H9 (cell line): ENCODE data around the gene TOP1. TPM values are rescaled to one million over a fixed set of nuclear protein-coding genes. Genes with fewer than 3 reads are reported as not detected.

ENCODE experiments used
- DNase-seq: peaks from one replicate; pipeline ENCODE4 v3.0.0-alpha.2; 2017
- H2AFZ ChIP-seq: one replicate; pipeline ENCODE4 v1.6.1; 2013; ENCODE audit warnings: mild to moderate bottlenecking, low read length, control low read depth, moderate library complexity
- H2AK5ac ChIP-seq: 2 replicates; pipeline ENCODE4 v1.6.1; 2013; ENCODE audit warnings: low read length, control low read depth, mixed read lengths; ENCODE audit not compliant: insufficient read length
- H2BK120ac ChIP-seq: one replicate; pipeline ENCODE4 v1.6.1; 2013; ENCODE audit warnings: low read depth, mild to moderate bottlenecking, low read length, control low read depth, inconsistent platforms; ENCODE audit not compliant: poor library complexity, severe bottlenecking
- H2BK12ac ChIP-seq: 2 replicates; pipeline ENCODE4 v1.6.1; 2013; ENCODE audit warnings: low read length, control low read depth, mixed read lengths, low read depth; ENCODE audit not compliant: insufficient read length
- H2BK15ac ChIP-seq: 2 replicates; pipeline ENCODE4 v1.6.1; 2013; ENCODE audit warnings: low read depth, low read length, control low read depth
- H2BK20ac ChIP-seq: one replicate; pipeline ENCODE4 v1.6.1; 2013; ENCODE audit warnings: low read depth, mild to moderate bottlenecking, low read length, control low read depth, inconsistent platforms; ENCODE audit not compliant: poor library complexity, severe bottlenecking
- H2BK5ac ChIP-seq: 2 replicates; pipeline ENCODE4 v1.6.1; 2013; ENCODE audit warnings: low read length, control low read depth, mixed read lengths; ENCODE audit not compliant: insufficient read length
- H3K14ac ChIP-seq: 2 replicates; pipeline ENCODE4 v1.6.1; 2013; ENCODE audit warnings: low read length, control low read depth; ENCODE audit not compliant: insufficient read depth
- H3K18ac ChIP-seq: 2 replicates; pipeline ENCODE4 v1.6.1; 2013; ENCODE audit warnings: low read depth, mild to moderate bottlenecking, mixed read lengths, low read length, control low read depth; ENCODE audit not compliant: insufficient read length
- H3K23ac ChIP-seq: 2 replicates; pipeline ENCODE4 v1.6.1; 2013; ENCODE audit warnings: low read length, control low read depth, mixed read lengths, low read depth; ENCODE audit not compliant: insufficient read length
- H3K23me2 ChIP-seq: 2 replicates; pipeline ENCODE4 v1.6.1; 2013; ENCODE audit warnings: low read depth, mild to moderate bottlenecking, mixed read lengths, low read length, control low read depth; ENCODE audit not compliant: insufficient read length, poor library complexity, severe bottlenecking
- H3K27ac ChIP-seq: 2 replicates; pipeline ENCODE4 v1.5.1; 2013; ENCODE audit warnings: low read length, control low read depth, mixed read lengths, low read depth; ENCODE audit not compliant: insufficient read length
- H3K27me3 ChIP-seq: 2 replicates; pipeline ENCODE4 v1.6.1; 2013; ENCODE audit warnings: low read length, control low read depth, inconsistent platforms; ENCODE audit not compliant: insufficient read depth
- H3K4ac ChIP-seq: 2 replicates; pipeline ENCODE4 v1.6.1; 2013; ENCODE audit warnings: low read depth, mild to moderate bottlenecking, control low read depth, inconsistent platforms, low read length, moderate library complexity
- H3K4me1 ChIP-seq: 2 replicates; pipeline ENCODE4 v1.6.1; 2013; ENCODE audit warnings: low read length, control low read depth, inconsistent platforms; ENCODE audit not compliant: insufficient read depth
- H3K4me2 ChIP-seq: 2 replicates; pipeline ENCODE4 v1.6.1; 2013; ENCODE audit warnings: low read length, control low read depth, mixed read lengths; ENCODE audit not compliant: insufficient read length, insufficient read depth
- H3K56ac ChIP-seq: 2 replicates; pipeline ENCODE4 v1.6.1; 2013; ENCODE audit warnings: low read depth, mild to moderate bottlenecking, mixed read lengths, low read length, control low read depth; ENCODE audit not compliant: insufficient read length
- H3K79me1 ChIP-seq: 2 replicates; pipeline ENCODE4 v1.6.1; 2013; ENCODE audit warnings: low read depth, mild to moderate bottlenecking, moderate library complexity, low read length, control low read depth, inconsistent platforms; ENCODE audit not compliant: insufficient read depth, poor library complexity, severe bottlenecking
- H3K79me2 ChIP-seq: 2 replicates; pipeline ENCODE4 v1.6.1; 2013; ENCODE audit warnings: low read length, control low read depth, inconsistent platforms; ENCODE audit not compliant: insufficient read depth
- H3K9ac ChIP-seq: 2 replicates; pipeline ENCODE4 v1.6.1; 2013; ENCODE audit warnings: low read length, control low read depth, mixed read lengths; ENCODE audit not compliant: insufficient read length; ENCODE audit errors: extremely low read depth
- H3K9me3 ChIP-seq: one replicate; pipeline ENCODE4 v1.6.1; 2013; ENCODE audit warnings: low read depth, low read length, inconsistent platforms; ENCODE audit not compliant: control insufficient read depth
- H3T11ph ChIP-seq: one replicate; pipeline ENCODE4 v1.6.1; 2013; ENCODE audit warnings: mild to moderate bottlenecking, low read length, control low read depth, inconsistent platforms
- H4K20me1 ChIP-seq: one replicate; pipeline ENCODE4 v1.6.1; 2013; ENCODE audit not compliant: control insufficient read depth, insufficient read length, insufficient read depth
- H4K5ac ChIP-seq: 2 replicates; pipeline ENCODE4 v1.6.1; 2013; ENCODE audit warnings: low read depth, mild to moderate bottlenecking, mixed read lengths, low read length, control low read depth; ENCODE audit not compliant: insufficient read length
- H4K8ac ChIP-seq: replicated peaks from 2 replicates; pipeline ENCODE4 v1.6.1; 2013; ENCODE audit warnings: low read length, control low read depth, mixed read lengths, low read depth; ENCODE audit not compliant: insufficient read length
- H4K91ac ChIP-seq: 2 replicates; pipeline ENCODE4 v1.6.1; 2013; ENCODE audit warnings: low read depth, mild to moderate bottlenecking, moderate library complexity, mixed read lengths, low read length, control low read depth; ENCODE audit not compliant: insufficient read length
- H3K27ac Mint-ChIP-seq, 3 experiments: 2 replicates in 2 of 3; 3 replicates in 1 of 3; pipeline ENCODE4 v1.8.0; 2020 to 2021; ENCODE audit warnings: mixed read lengths in 3 of 3, mild to moderate bottlenecking in 1 of 3, moderate library complexity in 1 of 3
- H3K27me3 Mint-ChIP-seq: 2 replicates; pipeline ENCODE4 v1.8.0; 2021; ENCODE audit warnings: low read depth, mild to moderate bottlenecking, moderate library complexity, mixed read lengths
- H3K36me3 Mint-ChIP-seq, 3 experiments: 2 replicates in 2 of 3; 3 replicates in 1 of 3; pipeline ENCODE4 v1.8.0; 2020 to 2021; ENCODE audit warnings: low read depth in 3 of 3, mixed read lengths in 3 of 3; ENCODE audit not compliant: insufficient read depth in 1 of 3
- H3K4me1 Mint-ChIP-seq, 2 experiments: 2 replicates each; pipeline ENCODE4 v1.8.0; 2020; ENCODE audit warnings: mixed read lengths in 2 of 2
- H3K4me3 Mint-ChIP-seq, 2 experiments: 2 replicates in 1 of 2; 3 replicates in 1 of 2; pipeline ENCODE4 v1.8.0; 2020 to 2021; ENCODE audit warnings: mild to moderate bottlenecking in 2 of 2, mixed read lengths in 2 of 2, moderate library complexity in 1 of 2
- H3K9me3 Mint-ChIP-seq, 2 experiments: 2 replicates in 1 of 2; 3 replicates in 1 of 2; pipeline ENCODE4 v1.8.0; 2020; ENCODE audit warnings: mild to moderate bottlenecking in 2 of 2, mixed read lengths in 2 of 2, moderate library complexity in 1 of 2
- WGBS: extraction: QIAGEN DNeasy Blood & Tissue Kit; methylation state at CpG from one replicate; pipeline ENCODE4 v1.1.7; 2013; ENCODE audit warnings: missing lambda C conversion rate, low lambda C conversion rate, mixed read lengths; ENCODE audit not compliant: insufficient read length; ENCODE audit errors: extremely low coverage; 5-methylcytosine and 5-hydroxymethylcytosine counted together
- total RNA-seq: library from RNA; stranded (reverse); gene quantifications from 2 replicates; pipeline ENCODE4 v1.2.1, GENCODE V29; 2021
- TF ChIP-seq, protein P1 (sequence below): fragments of 200-600 bp; sonication (generic); conservative IDR thresholded peaks from 3 replicates; pipeline ENCODE4 v1.8.0; 2021; ENCODE audit warnings: antibody characterized with exemption, mild to moderate bottlenecking

The TOP1 gene
- total RNA-seq, 1 experiment from 2014 or later, result 96.4 TPM

DNA sequence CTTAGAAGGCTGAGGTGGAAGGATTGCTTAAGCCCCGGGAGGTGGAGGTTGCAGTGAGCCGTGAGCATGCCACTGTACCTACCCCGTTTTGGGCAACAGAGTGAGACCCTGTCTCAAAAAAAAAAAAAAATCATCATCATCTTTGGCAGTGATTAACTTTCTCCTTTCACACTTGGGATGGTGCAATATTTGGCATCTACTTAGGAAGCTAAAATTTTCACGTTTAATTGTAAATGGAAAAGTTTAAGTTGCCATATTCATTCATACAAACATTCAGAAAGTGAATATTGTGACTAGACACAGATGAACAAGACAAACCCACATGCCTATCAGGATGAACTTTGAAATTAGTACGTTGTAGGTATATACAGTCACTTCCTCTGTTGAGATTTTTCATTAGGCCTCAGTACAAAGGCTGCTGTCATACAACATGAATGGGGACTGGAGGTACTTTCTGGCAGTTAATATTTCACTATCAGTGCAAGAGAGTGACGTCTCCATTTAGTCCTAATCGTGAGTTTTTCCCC is 10.3 kb downstream of the TOP1 start:
- H3K4me1 ChIP-seq, result peaks cover 2% of the 10 kb centered on the region; the same call in 1 of the 2 replicates
- peaks cover 6% of the 10 kb centered on the region; the same call in 1 of the 2 replicates for H3K27me3 ChIP-seq
- H2BK12ac ChIP-seq, result no peak overlapping the region
- no peak overlapping the region for H3T11ph ChIP-seq
- peaks cover 26% of the 10 kb centered on the region; the same call in 1 of the 2 replicates for H3K79me2 ChIP-seq
- H3K27ac ChIP-seq, result no peak overlapping the region
- no peak overlapping the region for H4K91ac ChIP-seq
- peaks cover 2% of the 10 kb centered on the region for H4K20me1 ChIP-seq
- no peak overlapping the region for H2BK20ac ChIP-seq
- peaks cover 47 to 49% of the 10 kb centered on the region in 2 experiments for H3K4me1 Mint-ChIP-seq
- H3K9me3 ChIP-seq, result no peaks in the 10 kb centered on the region
- H3K79me1 ChIP-seq, result peaks cover 10% of the 10 kb centered on the region
- no peak overlapping the region for H3K9ac ChIP-seq
- peaks cover 13 to 36% (median 13%) of the 10 kb centered on the region in 3 experiments for H3K36me3 Mint-ChIP-seq
- H3K4me3 Mint-ChIP-seq, result no peak overlapping the region; a peak in 1 of 5 replicates
- H3K56ac ChIP-seq, result no peak overlapping the region
- H4K5ac ChIP-seq, result no peak overlapping the region
- no peak overlapping the region for H2BK120ac ChIP-seq
- H3K27me3 Mint-ChIP-seq, result peaks cover 25% of the 10 kb centered on the region
- no peak overlapping the region for H3K4me2 ChIP-seq
- H3K9me3 Mint-ChIP-seq, result no peaks in the 10 kb centered on the region
- H4K8ac ChIP-seq, result no peak overlapping the region
- no peak overlapping the region for H2AFZ ChIP-seq
- H3K4ac ChIP-seq, result no peak overlapping the region
- no peak overlapping the region for H3K18ac ChIP-seq
- DNase-seq, result no peak
- TF ChIP-seq, protein P1, sequence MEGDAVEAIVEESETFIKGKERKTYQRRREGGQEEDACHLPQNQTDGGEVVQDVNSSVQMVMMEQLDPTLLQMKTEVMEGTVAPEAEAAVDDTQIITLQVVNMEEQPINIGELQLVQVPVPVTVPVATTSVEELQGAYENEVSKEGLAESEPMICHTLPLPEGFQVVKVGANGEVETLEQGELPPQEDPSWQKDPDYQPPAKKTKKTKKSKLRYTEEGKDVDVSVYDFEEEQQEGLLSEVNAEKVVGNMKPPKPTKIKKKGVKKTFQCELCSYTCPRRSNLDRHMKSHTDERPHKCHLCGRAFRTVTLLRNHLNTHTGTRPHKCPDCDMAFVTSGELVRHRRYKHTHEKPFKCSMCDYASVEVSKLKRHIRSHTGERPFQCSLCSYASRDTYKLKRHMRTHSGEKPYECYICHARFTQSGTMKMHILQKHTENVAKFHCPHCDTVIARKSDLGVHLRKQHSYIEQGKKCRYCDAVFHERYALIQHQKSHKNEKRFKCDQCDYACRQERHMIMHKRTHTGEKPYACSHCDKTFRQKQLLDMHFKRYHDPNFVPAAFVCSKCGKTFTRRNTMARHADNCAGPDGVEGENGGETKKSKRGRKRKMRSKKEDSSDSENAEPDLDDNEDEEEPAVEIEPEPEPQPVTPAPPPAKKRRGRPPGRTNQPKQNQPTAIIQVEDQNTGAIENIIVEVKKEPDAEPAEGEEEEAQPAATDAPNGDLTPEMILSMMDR, result no peak
- no peak overlapping the region for H3K23ac ChIP-seq
- no peak overlapping the region for H2BK5ac ChIP-seq
- H2BK15ac ChIP-seq, result no peak overlapping the region
- no peak overlapping the region for H2AK5ac ChIP-seq
- H3K23me2 ChIP-seq, result no peaks in the 10 kb centered on the region
- H3K14ac ChIP-seq, result no peak overlapping the region
- H3K27ac Mint-ChIP-seq, result no peak overlapping the region
- WGBS, result no CpG with 5 or more reads among the region's 7 CpGs
